MM.1S (cell line): ENCODE data around the gene USF3.

Experiments
- DNase-seq: peaks from one replicate; pipeline ENCODE4 v3.0.0-alpha.2; 2015
- H2AFZ ChIP-seq: fragments of 300-600 bp; sonication (generic); 2 replicates; pipeline ENCODE4 v1.6.0; 2016; ENCODE audit warnings: antibody characterized with exemption, low read length
- H3F3A ChIP-seq: fragments of 300-600 bp; sonication (generic); 2 replicates; pipeline ENCODE4 v1.6.1; 2016; ENCODE audit warnings: mild to moderate bottlenecking, antibody characterized with exemption, low read length, moderate library complexity, mixed read lengths; ENCODE audit not compliant: insufficient read depth
- H3K27ac ChIP-seq: fragments of 300-600 bp; sonication (generic); 2 replicates; pipeline ENCODE4 v1.5.1; 2016; ENCODE audit warnings: mild to moderate bottlenecking, low read length
- H3K27me3 ChIP-seq: fragments of 300-600 bp; sonication (generic); replicated peaks from 2 replicates; pipeline ENCODE4 v1.6.0; 2016; ENCODE audit warnings: low read length; ENCODE audit not compliant: insufficient read depth
- H3K36me3 ChIP-seq: fragments of 300-600 bp; sonication (generic); replicated peaks from 2 replicates; pipeline ENCODE4 v1.6.1; 2016; ENCODE audit warnings: mild to moderate bottlenecking, low read length, mixed read lengths; ENCODE audit not compliant: insufficient read depth
- H3K4me1 ChIP-seq: fragments of 300-600 bp; sonication (generic); 2 replicates; pipeline ENCODE4 v1.6.1; 2016; ENCODE audit warnings: low read length, mixed read lengths
- H3K4me2 ChIP-seq: fragments of 300-600 bp; sonication (generic); 2 replicates; pipeline ENCODE4 v1.6.0; 2016; ENCODE audit warnings: low read depth, low read length
- H3K4me3 ChIP-seq: fragments of 300-600 bp; sonication (generic); 2 replicates; pipeline ENCODE4 v1.5.1; 2016; ENCODE audit warnings: low read length, mixed read lengths
- H3K79me2 ChIP-seq: fragments of 300-600 bp; sonication (generic); 2 replicates; pipeline ENCODE4 v1.6.1; 2016; ENCODE audit warnings: mixed run types, low read length, mixed read lengths
- H3K9ac ChIP-seq: fragments of 300-600 bp; sonication (generic); 2 replicates; pipeline ENCODE4 v1.6.1; 2016; ENCODE audit warnings: low read length, mixed read lengths
- H3K9me2 ChIP-seq: fragments of 300-600 bp; sonication (generic); replicated peaks from 2 replicates; pipeline ENCODE4 v1.6.1; 2016; ENCODE audit warnings: mild to moderate bottlenecking, low read length, mixed read lengths; ENCODE audit not compliant: insufficient read depth
- H3K9me3 ChIP-seq: fragments of 300-600 bp; sonication (generic); replicated peaks from 2 replicates; pipeline ENCODE4 v1.6.1; 2016; ENCODE audit warnings: mild to moderate bottlenecking, low read length, mixed read lengths; ENCODE audit not compliant: insufficient read depth
- H4K20me1 ChIP-seq: fragments of 300-600 bp; sonication (generic); 2 replicates; pipeline ENCODE4 v1.6.1; 2016; ENCODE audit warnings: mild to moderate bottlenecking, low read length, moderate library complexity, mixed read lengths; ENCODE audit not compliant: insufficient read depth
- CTCF ChIP-seq: fragments of 300-600 bp; sonication (generic); IDR thresholded peaks from 2 replicates; pipeline ENCODE4 v1.5.1; 2016; ENCODE audit warnings: antibody characterized with exemption, low read length, mixed read lengths
- EZH2 ChIP-seq: fragments of 300-600 bp; sonication (generic); optimal IDR thresholded peaks from 2 replicates; pipeline ENCODE3; 2017; ENCODE audit warnings: low read depth, mild to moderate bottlenecking, antibody characterized with exemption, low read length, mixed read lengths
- EZH2phosphoT487 ChIP-seq: fragments of 300-600 bp; sonication (generic); IDR thresholded peaks from 2 replicates; pipeline ENCODE4 v1.6.1; 2018; ENCODE audit warnings: antibody characterized with exemption, low read length

Gene USF3

GRCh38 chr3:113623811-113624210 lies 72.6 kb downstream of the USF3 start:
- DNase-seq, result no peak
- Histone ChIP-seq H3K79me2 (no peaks in the 10 kb centered on the region), H4K20me1 (no peaks in the 10 kb centered on the region), H3K36me3 (no peaks in the 10 kb centered on the region), H2AFZ (no peak overlapping the region), H3K9me2 (no peaks in the 10 kb centered on the region), H3K27me3 (no peaks in the 10 kb centered on the region), H3K4me1 (no peaks in the 10 kb centered on the region), H3K27ac (no peak overlapping the region), H3K4me2 (no peak overlapping the region), H3K9ac (no peak overlapping the region), H3F3A (no peaks in the 10 kb centered on the region), H3K4me3 (no peak overlapping the region), H3K9me3 (no peaks in the 10 kb centered on the region)
- no peak for TF ChIP-seq EZH2
- TF ChIP-seq EZH2phosphoT487, result no peak
- TF ChIP-seq CTCF, result no peak

GRCh38 chr3:113623324-113623723 lies 73.1 kb downstream of the USF3 start:
- Histone ChIP-seq H3K36me3 (no peaks in the 10 kb centered on the region), H3K79me2 (no peaks in the 10 kb centered on the region), H3K4me3 (no peak overlapping the region), H3K9ac (no peak overlapping the region), H3K4me1 (no peaks in the 10 kb centered on the region), H3K27me3 (no peaks in the 10 kb centered on the region), H4K20me1 (no peaks in the 10 kb centered on the region), H3K27ac (no peak overlapping the region), H3K4me2 (no peak overlapping the region), H3K9me2 (no peaks in the 10 kb centered on the region), H3K9me3 (no peaks in the 10 kb centered on the region), H3F3A (no peaks in the 10 kb centered on the region), H2AFZ (no peak overlapping the region)
- TF ChIP-seq EZH2 (no peak), CTCF (no peak), EZH2phosphoT487 (no peak)
- DNase-seq, result no peak

- Histone ChIP-seq H3K4me1 (no peaks in the 10 kb centered on the region), H3F3A (no peaks in the 10 kb centered on the region), H4K20me1 (no peaks in the 10 kb centered on the region), H3K4me3 (no peak overlapping the region), H3K9ac (no peak overlapping the region), H3K9me3 (no peaks in the 10 kb centered on the region), H3K27me3 (no peaks in the 10 kb centered on the region), H3K79me2 (no peaks in the 10 kb centered on the region), H2AFZ (no peak overlapping the region), H3K9me2 (no peaks in the 10 kb centered on the region), H3K36me3 (no peaks in the 10 kb centered on the region), H3K4me2 (no peak overlapping the region), H3K27ac (no peak overlapping the region)
- DNase-seq, result no peak
- no peak for TF ChIP-seq EZH2
Measured at GRCh38 chr3:113620091-113620490, 76.4 kb downstream of the USF3 start.

GRCh38 chr3:113617726-113618125 lies 78.7 kb downstream of the USF3 start:
- H3K27ac ChIP-seq, result no peak overlapping the region
- H3K9me2 ChIP-seq, result no peaks in the 10 kb centered on the region
- DNase-seq, result no peak
- H3K4me1 ChIP-seq, result no peaks in the 10 kb centered on the region
- H3K4me3 ChIP-seq, result no peak overlapping the region
- TF ChIP-seq CTCF (no peak), EZH2 (no peak), EZH2phosphoT487 (no peak)
- H3K9me3 ChIP-seq, result no peaks in the 10 kb centered on the region
- no peaks in the 10 kb centered on the region for H3K27me3 ChIP-seq
- no peaks in the 10 kb centered on the region for H3F3A ChIP-seq
- H3K4me2 ChIP-seq, result no peak overlapping the region
- H3K9ac ChIP-seq, result no peak overlapping the region
- no peak overlapping the region for H2AFZ ChIP-seq
- no peaks in the 10 kb centered on the region for H4K20me1 ChIP-seq
- H3K36me3 ChIP-seq, result no peaks in the 10 kb centered on the region
- H3K79me2 ChIP-seq, result no peaks in the 10 kb centered on the region
